ENCODE data around the gene PLCL2. TPM values are rescaled to one million over a fixed set of nuclear protein-coding genes. Genes with fewer than 3 reads are reported as not detected.
A peak's percentile ranks its signal among the peaks of the same experiment; 100 is the strongest.

PLCL2 gene
- total RNA-seq, 1 experiment from 2014 or later, result 0.51 TPM

GRCh38 chr3:17014709-17015108, 130.0 kb downstream of the PLCL2 start:
- no peaks in the 10 kb centered on the region for H3K27me3 Mint-ChIP-seq (ENCODE audit: insufficient read depth, unreplicated experiment)
- H3K4me3 Mint-ChIP-seq (ENCODE audit: unreplicated experiment), result no peak overlapping the region
- TF ChIP-seq, protein P1, sequence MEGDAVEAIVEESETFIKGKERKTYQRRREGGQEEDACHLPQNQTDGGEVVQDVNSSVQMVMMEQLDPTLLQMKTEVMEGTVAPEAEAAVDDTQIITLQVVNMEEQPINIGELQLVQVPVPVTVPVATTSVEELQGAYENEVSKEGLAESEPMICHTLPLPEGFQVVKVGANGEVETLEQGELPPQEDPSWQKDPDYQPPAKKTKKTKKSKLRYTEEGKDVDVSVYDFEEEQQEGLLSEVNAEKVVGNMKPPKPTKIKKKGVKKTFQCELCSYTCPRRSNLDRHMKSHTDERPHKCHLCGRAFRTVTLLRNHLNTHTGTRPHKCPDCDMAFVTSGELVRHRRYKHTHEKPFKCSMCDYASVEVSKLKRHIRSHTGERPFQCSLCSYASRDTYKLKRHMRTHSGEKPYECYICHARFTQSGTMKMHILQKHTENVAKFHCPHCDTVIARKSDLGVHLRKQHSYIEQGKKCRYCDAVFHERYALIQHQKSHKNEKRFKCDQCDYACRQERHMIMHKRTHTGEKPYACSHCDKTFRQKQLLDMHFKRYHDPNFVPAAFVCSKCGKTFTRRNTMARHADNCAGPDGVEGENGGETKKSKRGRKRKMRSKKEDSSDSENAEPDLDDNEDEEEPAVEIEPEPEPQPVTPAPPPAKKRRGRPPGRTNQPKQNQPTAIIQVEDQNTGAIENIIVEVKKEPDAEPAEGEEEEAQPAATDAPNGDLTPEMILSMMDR (IDR thresholded peaks at IDR 0.05; ENCODE audit: unreplicated experiment), result no peak
- ChIA-PET POLR2A (interaction anchor here (0.6 to 1.4 kb wide), 2 partner anchors 16 to 446 kb away, joined by 3 to 6 read pairs; no protein-coding TSS in a partner anchor), CTCF (no interaction called here)
- H3K36me3 Mint-ChIP-seq (ENCODE audit: insufficient read depth, unreplicated experiment), result no peaks in the 10 kb centered on the region
- H3K4me1 Mint-ChIP-seq (ENCODE audit: insufficient read depth, unreplicated experiment), result no peaks in the 10 kb centered on the region
- H3K9me3 Mint-ChIP-seq (ENCODE audit: unreplicated experiment), result no peaks in the 10 kb centered on the region
- BruUV-seq (replicated peaks), result no TSS peak
- intact Hi-C loops (cut with micrococcal nuclease), result no loop called here
- no peak for DNase-seq (ENCODE audit: unreplicated experiment)
- H3K27ac Mint-ChIP-seq (ENCODE audit: low read depth, unreplicated experiment), result no peak overlapping the region

DNA sequence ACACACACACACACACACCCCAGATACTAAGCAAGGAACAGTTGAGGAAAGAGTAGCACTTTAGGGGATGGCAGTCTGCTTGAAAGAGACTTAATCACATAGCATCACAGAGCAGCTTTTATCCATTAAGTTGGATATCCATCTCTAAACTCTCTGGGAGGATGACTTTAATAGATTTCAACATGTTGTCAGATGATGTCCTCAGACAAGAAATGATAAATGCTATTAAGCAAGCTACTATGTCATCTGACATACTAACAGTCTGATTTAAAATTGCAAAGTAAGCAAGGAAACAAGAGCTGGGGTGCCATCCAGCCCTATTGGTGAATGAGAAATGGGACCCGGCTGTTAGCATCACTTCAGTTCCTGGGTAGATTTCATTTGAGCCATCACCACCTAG, 136.9 kb downstream of the PLCL2 start:
- BruUV-seq (replicated peaks), result no TSS peak
- POLR2A ChIA-PET, result interaction anchor here (0.7 to 1.3 kb wide), 2 partner anchors 9 to 11 kb away, joined by 3 read pairs; no protein-coding TSS in a partner anchor
- Mint-ChIP-seq H3K4me3 (ENCODE audit: unreplicated experiment) (no peak overlapping the region), H3K9me3 (ENCODE audit: unreplicated experiment) (no peaks in the 10 kb centered on the region), H3K4me1 (ENCODE audit: insufficient read depth, unreplicated experiment) (no peaks in the 10 kb centered on the region), H3K27me3 (ENCODE audit: insufficient read depth, unreplicated experiment) (no peaks in the 10 kb centered on the region), H3K27ac (ENCODE audit: low read depth, unreplicated experiment) (no peak overlapping the region), H3K36me3 (ENCODE audit: insufficient read depth, unreplicated experiment) (no peaks in the 10 kb centered on the region)
- TF ChIP-seq, protein P1 (IDR thresholded peaks at IDR 0.05; ENCODE audit: unreplicated experiment), result no peak
- no peak for DNase-seq (ENCODE audit: unreplicated experiment)
- intact Hi-C loops (cut with micrococcal nuclease), result no loop called here
- CTCF ChIA-PET, result interaction anchor here (0.7 kb wide), 1 partner anchor 15 kb away, joined by 3 read pairs; no protein-coding TSS in a partner anchor

GRCh38 chr3:17023006-17023664, 138.4 kb downstream of the PLCL2 start:
- H3K4me1 Mint-ChIP-seq (ENCODE audit: insufficient read depth, unreplicated experiment), result peaks cover 5% of the 10 kb centered on the region
- ChIA-PET CTCF (interaction anchor here (0.5 to 1.5 kb wide), 4 partner anchors 9 to 847 kb away, joined by 3 to 7 read pairs (median 4); no protein-coding TSS in a partner anchor), POLR2A (no interaction called here)
- TF ChIP-seq, protein P1 (IDR thresholded peaks at IDR 0.05; ENCODE audit: unreplicated experiment), result no peak
- H3K9me3 Mint-ChIP-seq (ENCODE audit: unreplicated experiment), result no peaks in the 10 kb centered on the region
- DNase-seq (ENCODE audit: unreplicated experiment), result peak; percentile 34
- BruUV-seq (replicated peaks), result no TSS peak
- no peaks in the 10 kb centered on the region for H3K36me3 Mint-ChIP-seq (ENCODE audit: insufficient read depth, unreplicated experiment)
- intact Hi-C loops (cut with micrococcal nuclease), result no loop called here
- no peak overlapping the region for H3K4me3 Mint-ChIP-seq (ENCODE audit: unreplicated experiment)
- H3K27ac Mint-ChIP-seq (ENCODE audit: low read depth, unreplicated experiment), result no peak overlapping the region
- no peaks in the 10 kb centered on the region for H3K27me3 Mint-ChIP-seq (ENCODE audit: insufficient read depth, unreplicated experiment)

GRCh38 chr3:17025594-17026139, 140.9 kb downstream of the PLCL2 start:
- no peak overlapping the region for H3K27ac Mint-ChIP-seq (ENCODE audit: low read depth, unreplicated experiment)
- no peaks in the 10 kb centered on the region for H3K27me3 Mint-ChIP-seq (ENCODE audit: insufficient read depth, unreplicated experiment)
- ChIA-PET CTCF (interaction anchor here (0.6 kb wide), 2 partner anchors 382 to 751 kb away, joined by 3 to 5 read pairs; no protein-coding TSS in a partner anchor), POLR2A (no interaction called here)
- no peaks in the 10 kb centered on the region for H3K9me3 Mint-ChIP-seq (ENCODE audit: unreplicated experiment)
- no peaks in the 10 kb centered on the region for H3K36me3 Mint-ChIP-seq (ENCODE audit: insufficient read depth, unreplicated experiment)
- DNase-seq (ENCODE audit: unreplicated experiment), result no peak
- intact Hi-C loops (cut with micrococcal nuclease), result no loop called here
- no TSS peak for BruUV-seq (replicated peaks)
- H3K4me3 Mint-ChIP-seq (ENCODE audit: unreplicated experiment), result no peak overlapping the region
- TF ChIP-seq, protein P1 (IDR thresholded peaks at IDR 0.05; ENCODE audit: unreplicated experiment), result no peak
- peaks cover 5% of the 10 kb centered on the region for H3K4me1 Mint-ChIP-seq (ENCODE audit: insufficient read depth, unreplicated experiment)

All from MCF 10A (cell line).